Measurements from ENCODE around the gene LIPH.

The LIPH gene

DNA sequence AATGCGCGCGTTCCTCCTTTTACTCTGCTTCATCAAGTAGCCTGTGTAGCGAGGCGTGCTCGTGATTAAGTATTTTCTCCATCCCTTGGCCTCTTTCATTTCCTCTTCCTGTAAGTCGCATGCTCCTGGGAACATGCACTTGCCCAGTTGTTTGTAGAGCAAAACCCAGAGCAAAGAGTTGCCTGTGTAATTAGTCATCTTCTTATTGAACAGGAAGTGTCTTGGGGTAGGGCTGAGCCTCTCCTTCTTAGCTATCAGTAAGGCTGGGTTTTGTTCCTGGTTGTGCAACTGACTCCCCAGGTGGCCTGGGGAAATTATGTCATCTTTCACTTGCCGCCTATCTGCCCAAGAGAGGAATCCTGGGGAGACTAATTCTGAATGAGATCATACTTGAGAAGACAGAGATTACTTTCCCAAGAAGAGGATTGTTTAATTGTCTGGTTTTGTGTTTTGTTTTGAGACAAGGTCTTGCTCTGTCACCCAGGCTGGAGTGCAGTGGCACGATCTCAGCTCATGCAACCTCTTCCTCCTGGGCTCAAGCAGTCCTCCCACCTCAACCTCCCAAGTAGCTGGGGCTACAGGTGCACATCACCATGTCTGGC is 14.9 kb downstream of the LIPH start:
- no peak for DNase-seq

DNA sequence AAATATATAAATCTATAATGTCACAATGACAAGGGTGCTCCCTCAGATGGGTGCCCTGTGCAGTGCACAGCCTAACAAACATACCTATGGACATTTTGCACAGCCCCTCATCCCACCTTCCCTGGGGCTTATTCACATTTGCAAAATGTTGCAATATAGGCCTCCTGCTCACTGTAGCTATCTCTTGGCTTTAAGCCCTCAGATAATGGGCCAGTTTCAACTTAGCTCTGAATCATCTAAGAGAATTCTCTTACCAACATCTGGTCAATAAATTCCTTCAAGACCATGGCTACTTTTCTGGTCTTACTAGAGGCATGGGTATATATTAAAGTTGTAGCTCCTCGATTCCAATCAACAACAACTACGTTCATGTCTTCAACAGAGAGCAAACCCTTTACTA is 17.9 kb downstream of the LIPH start:
- DNase-seq = no peak

DNA sequence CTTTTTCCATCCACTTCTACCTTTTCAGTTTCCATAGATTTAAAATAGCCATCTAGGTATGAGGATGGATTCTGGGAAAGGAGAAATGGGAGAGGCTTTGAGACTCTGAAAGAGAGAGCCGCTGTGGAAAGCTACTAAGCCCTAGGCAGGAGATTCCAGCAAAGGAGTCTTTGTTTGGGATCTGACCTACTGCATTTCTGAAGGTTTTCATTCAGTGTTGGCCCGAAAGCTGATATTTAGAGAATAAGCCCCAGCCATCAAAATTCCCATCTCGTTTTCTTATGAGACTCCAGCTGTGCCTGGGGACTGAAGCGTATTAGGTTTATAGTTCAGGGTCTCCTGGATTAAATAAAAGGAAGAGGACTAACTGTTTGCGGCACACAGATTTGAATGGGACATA is 19.5 kb downstream of the LIPH start:
- no peak for DNase-seq

DNA sequence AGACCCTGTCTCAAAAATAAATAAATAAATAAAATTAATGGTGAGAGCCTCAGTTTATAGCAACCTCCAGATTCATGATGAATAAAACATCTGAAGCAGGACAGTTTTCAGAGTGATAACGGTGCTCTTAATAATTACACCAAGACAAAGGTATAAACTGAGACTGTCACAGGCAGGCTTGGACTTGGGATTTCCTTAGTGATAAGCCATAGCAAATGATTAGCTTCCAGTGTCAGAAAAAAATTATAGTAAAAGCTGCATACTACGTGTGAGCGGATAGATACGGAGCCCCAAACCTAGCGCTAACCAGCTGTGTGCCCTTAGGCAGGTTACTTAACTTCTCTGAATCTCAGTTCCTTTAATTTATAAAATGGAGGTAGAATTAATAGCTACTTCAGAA is 21.5 kb downstream of the LIPH start:
- DNase-seq = no peak

DNA sequence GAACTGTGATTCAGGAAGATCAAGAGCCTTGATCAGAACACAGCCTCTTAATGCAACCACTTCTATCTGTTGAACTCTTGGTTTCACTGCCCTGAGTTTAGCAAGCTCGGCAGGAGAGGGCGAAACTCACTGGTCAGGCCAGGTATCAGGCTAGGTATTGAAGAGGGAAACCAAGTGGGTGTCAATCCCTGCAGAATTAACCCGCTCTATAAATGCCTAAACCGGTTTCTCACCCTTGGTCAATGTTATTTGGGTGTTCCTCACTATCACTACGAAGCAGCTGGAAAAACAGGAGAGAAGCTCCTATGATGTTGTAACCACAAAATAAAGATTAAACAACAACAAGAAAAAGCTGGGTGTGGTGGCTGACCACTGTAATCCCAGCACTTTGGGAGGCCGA is 23.9 kb downstream of the LIPH start:
- no peak for DNase-seq

DNA sequence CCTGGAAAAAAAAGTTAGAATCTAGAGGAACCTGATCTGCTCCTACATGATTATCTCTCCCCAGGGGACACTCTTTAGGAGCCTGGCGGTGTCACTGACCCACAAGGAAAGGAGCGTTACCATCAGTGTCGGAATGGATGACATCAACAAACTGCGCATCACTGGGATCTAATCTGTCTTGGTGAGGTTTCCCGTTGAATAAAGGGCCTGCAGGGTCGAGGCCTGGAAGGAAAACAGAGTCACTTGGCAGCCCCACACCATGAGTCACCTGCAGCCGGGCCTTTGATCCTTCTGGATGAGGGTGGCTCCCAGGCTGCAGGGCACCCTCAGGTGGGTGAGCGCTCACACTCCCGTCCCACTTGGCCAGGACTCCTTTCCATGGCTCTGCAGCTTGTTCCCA is 25.0 kb downstream of the LIPH start:
- no peak for DNase-seq

DNA sequence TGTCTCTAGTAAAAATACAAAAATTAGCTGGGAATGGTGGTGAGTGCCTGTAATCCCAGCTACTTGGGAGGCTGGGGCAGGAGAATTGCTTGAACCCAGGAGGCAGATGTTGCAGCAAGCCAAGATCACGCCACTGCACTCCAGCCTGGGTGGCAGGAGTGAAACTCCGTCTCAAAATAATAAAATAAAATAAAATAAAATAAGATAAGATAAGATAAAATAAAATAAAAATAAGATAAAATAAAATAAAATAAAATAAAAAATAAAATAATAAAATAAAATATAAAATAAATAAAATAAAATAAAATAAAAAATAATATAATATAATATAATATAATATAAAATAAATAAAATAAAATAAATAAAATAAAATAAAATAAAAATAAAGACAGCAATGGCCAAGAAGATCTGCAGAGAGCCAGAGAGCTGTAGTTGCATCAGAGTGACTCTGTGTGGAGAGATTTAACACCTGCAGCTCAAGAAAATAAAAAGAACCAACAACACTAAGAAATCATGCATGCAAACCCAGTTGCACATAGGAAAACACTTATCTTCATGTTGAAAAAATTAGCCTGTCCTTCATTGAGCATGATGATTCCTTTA is 25.9 kb downstream of the LIPH start:
- DNase-seq = no peak

DNA sequence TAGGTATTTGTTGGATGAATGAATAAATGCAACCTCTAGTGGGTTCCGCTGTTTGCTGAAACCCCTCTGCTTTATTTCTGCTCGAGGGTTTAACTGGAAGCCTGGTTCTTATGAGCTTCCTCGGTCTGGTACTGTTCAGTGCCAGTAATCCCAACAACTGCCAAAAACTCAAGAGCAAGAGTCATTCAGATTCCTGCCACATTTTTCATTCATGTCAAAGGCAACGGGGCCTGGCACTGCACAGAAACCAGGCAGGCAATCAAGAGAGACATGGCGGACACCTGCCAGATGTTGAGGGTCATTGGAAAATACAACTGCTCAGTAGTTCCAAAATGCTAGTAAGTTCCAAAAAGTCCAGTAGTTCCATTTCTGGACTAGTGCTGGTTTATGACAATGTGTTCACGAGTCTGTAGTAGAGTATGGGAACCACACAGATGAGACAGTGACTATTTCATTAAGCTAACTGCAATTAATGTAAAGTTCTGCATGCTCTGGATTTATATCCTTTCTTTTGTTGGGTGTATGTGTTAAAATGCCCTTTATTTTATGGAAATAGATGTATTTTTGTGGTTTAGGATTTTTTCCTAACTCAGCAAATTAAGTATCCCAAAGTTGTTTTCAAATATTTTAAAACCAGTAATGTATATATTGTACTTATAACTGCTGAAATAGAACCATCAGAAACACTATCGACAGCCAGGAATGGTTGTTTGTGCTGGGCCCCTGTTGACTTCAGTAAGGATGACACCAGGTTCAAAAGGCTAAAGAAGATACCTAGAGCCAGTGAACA is 30.8 kb downstream of the LIPH start:
- DNase-seq = no peak

DNA sequence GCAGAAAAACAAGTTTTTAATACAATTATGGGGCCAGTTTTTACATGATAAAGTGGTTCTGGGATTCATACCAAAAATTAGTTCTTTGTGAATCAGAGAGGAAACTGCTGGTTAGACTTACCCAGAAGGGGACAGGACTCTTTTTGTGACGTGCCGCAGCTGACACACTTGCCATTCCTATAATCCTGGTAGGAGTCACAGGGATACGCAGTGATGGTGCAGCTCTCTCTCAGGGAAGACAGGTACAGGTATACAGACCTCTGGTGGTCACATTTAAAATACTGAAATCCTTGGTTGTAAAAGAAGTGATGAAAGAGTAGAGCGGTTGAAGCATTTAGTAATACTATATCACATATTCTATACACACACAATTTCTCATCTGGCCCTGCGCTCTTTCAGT is 33.4 kb downstream of the LIPH start:
- DNase-seq = no peak

DNA sequence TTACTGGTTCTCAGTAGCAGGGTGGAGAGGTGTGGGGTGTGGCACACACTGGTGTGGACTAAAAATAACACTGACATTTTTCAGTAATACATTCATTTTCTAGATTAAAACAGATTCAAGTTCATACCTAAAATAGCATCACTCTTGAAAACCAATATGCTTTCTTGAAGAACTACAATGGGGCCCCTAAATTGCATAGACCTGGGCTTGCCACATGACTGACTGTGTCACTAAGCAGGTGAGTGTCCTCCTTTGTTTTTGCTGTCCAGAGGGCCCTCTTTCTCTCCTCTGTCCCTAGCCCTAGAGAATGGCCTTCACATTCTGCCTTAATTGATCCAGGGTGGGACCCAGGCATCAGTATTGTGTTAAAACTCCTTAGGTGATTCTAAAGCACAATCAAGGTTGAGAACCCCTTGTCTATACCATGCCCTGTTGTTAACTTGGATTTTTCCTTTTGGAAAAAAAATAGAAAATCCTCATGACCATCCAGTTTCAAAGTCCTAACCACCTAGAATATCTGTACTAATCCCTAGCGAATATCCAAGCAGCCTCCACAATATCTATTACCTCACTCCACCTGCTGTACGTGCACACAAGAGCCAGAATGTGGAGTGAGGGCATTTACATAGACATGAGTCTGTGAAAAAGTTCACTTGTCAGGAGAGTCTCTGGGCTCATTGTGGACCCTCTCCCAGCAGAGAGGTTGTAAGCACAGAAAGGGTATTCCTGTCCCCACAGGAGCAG is 34.8 kb downstream of the LIPH start:
- no peak for DNase-seq

DNA sequence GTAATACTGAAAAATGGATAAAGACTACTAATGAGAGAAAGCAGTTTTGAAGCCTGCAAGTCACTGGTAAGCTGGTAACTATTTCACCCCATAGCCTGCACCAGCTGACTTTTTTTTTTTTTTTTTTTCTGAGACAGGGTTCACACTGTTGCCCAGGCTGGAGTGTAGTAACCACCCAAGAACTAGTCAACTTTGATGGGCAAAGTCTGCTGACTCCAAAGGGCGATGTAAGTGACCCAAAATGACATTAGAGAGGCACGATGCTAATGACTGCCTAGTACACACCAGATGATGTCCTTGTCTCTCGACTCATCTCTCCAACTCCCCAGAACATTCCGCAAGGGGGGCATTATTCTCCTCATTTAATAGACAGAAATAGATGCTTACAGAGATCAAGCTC is 40.7 kb downstream of the LIPH start:
- DNase-seq = no peak

DNA sequence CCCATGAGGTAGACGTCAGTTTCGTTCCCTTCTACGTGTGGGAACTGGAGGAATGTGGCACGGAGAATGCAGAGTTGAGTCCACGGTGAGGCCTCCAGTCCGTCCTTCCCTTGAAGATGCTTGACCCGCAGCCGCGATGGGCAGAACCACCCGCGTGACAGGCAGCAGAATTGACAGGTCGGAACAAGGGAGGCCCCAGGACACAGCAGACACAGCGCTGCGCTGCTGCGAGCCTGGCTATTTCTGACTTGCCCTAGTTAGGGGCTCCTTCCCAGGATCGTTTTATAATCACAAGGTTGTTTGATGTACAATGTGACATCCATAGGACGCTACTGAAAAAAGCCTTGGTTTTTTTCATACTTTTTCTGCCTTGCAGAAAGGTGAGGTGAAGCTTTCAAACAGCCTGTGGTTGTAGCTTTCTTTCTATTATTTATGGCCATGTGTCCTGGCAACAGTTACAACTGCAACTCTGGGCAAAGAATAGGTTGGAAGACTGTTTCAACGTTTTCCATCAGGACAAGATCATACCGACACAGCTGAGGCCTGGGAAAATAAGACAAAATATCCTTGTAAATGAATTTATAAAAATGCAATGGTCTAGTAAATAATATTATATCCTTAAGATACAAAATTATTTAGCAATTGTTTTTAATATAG is 43.9 kb downstream of the LIPH start:
- no peak for DNase-seq

DNA sequence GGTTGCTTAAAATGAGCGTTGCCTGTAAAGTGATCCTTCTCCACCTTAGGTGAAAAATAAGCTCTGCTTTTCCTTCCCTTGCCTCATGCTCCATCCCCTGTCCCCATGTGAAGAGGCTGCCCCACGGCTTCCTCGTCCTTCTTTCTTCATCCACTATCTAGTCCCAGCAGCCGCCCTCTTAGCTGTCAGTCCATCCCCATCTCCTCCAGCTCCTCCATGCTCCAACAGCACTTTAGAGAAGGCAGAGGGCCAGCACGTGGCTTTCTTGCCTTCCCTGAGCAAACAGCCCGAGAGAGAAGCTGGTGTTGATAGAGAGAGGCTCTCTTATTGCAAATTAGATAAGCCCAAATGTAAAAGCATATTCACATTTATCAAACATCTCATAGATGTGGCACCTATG is 44.5 kb downstream of the LIPH start:
- no peak for DNase-seq

DNA sequence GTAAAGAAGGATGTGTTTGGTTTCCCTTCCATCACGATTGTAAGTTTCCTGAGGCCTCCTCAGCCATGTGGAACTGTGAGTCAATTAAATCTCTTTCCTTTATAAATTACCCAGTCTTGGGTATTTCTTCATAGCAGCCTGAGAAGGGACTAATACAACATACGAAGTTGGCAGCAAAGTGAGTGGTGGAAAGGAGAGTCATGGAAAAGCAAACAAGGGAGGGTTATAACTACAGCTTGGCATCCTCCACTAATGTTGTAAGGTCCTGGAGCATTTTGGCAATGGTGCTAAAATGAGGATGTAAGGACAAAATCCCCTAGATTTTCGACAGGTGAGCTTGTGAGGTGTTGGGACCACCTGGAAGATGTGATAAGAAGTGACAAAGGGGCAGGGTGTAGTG is 47.8 kb downstream of the LIPH start:
- no peak for DNase-seq

DNA sequence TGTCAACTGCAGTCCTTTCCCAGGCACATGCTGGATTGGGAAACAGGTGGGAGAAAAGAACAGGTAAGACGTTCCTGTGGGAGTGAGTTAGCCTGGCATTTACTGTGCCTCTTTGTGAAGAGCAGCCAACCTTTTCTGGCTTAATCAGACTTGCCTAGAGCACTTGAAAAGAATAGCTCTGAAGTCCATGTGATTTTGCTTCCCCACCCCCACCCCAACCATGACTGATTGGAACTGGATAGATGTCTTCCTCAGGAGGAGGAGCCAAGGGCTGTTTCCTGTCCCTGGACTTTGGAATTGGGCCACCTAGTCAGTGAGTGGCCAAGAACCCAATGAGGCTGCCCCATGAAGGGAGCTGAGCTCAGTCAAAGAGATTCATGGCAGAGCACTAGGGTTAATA is 48.9 kb downstream of the LIPH start:
- no peak for DNase-seq

DNA sequence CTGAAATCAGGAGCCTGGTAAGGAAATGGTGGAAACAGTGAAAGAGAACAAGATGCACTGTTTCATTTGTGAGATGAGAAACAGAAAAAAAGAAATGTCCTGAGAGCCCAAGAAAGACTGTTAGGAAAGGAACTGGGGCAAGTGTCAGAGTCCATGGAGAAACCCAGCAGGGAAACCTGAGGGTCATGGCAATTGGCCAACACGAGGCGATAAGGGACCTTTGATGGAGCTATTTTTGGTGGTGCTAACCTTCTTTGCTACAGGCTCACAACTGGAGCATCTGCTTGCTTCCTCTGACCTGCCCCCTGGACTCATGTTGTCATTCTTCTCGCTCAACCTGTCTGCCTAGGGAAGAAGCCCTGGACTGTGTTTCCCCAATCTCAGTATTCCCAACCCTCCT is 49.4 kb downstream of the LIPH start:
- no peak for DNase-seq

DNA sequence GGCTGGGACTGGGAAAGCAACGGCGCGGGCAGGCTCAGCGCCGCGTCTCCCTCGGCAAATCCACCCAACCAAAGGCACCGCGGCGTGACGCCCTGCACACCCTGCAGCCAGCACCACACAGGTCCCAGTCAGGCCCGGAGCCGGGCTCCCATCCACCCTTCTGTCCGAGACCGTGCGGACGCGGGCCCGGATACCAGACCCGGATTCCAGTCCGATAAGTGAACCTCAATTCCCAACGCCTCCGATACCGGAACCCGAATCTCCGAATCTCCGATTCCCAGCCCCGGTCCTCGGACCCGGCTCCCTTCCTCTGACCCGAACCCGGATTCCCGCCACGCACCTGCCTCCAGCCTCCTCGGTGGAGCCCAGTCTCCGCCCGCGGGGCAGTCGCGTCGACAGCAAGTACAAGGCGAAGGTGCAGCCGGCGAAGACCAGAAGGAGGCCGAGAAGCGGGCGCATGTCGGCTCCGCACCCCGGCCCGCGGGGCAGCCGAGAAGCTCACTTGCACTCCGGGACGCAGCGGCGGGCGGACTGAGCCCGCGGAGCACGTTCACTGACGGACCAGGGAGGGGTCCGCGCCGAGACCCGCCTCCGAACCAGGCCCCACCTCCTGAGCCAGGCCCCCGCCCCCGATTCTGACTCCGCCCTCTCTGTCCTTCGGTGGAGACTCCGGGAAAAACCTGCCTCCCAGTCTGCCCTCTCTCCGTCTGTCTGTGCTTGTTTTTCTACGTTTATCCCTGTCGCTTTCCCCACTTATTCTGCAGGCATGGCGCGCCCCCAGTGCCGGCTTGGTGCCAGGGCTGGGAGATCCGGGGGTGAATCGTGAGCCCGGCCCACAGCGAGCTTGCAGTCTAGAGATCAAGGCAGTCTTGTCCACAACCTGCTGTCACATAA is 53.6 kb downstream of the LIPH start, which contains the start of gene TMEM41A:
TMEM41A (minus strand) TSS at position 533 of the 894 bp plus-strand sequence; CDS start at position 459, 74 bp downstream.
- DNase-seq = peak; percentile 91

DNA sequence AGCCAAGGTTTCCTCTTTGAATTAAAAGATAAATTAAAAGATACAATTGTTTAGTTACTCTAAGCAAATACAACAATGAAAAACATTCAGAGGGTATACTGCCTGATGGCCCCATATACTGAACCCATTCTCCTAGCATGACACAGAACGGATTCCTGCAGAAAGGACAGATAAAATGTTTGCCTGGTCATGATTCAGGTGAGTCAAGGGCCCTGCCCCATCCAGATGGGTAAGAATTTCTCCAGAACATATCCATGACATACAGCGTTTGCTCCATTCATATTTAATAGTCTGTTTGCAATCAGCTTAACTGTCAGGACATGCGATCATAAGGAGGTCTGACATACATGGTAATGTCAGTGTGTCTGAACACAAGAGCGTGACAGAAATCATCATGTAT is 62.1 kb downstream of the LIPH start:
- no peak for DNase-seq

DNA sequence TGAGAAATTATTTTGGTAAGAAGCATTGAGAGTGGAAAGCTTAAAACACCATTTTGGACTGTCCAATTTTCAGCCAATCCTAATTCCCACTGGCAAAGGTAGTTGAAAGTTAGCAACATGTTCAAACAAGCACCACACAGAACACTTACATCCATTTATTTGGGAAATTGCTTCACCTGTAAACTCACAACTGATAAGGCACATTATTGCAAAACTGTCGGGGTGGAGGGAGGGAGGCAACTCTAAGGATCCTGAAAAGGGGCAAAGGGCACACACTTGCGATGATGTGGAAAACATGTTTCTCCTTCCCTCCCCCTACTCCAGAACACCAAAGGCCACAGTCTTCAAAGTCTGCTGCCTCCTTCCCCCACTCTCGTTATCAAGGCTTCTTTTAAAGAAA is 62.9 kb downstream of the LIPH start:
- no peak for DNase-seq

DNA sequence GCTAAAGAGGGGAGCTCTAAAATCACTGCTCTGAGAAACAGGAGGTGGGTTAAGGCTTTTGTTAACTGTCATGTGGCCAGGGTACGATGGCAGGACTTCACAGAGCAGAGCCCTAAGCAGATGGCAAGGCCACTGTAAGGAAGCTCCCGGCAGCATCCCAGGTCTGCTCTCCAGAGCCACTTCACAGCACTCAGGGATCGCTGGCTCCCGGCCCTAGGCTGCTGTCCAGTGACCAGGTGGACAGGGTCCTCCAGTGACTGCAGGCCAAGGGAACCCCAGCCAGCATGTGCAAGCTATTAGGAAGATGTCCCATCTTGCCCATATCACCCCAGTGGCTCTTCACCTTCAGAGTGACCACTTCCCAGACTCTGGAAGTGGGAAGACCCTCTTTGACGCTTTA is 63.9 kb downstream of the LIPH start:
- no peak for DNase-seq

DNA sequence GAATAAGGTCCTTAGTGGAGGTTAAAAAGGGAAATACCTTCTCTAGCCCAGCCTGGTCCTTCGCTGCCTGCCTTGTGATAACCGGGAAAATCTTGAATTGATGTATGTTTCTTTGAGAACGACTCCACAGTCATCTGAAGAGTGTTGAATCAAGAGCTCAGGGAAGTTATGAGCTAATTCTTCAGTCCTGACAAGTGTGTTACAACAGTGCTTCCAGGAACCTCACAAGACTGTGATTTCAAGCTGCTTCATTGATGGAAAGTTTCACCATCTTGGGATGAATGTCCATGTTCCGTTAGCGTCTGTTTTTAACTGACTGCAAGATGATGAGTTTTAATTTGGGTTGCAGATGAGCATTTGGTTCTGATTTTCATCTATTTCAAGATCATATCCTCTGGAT is 66.0 kb downstream of the LIPH start:
- DNase-seq = no peak

DNA sequence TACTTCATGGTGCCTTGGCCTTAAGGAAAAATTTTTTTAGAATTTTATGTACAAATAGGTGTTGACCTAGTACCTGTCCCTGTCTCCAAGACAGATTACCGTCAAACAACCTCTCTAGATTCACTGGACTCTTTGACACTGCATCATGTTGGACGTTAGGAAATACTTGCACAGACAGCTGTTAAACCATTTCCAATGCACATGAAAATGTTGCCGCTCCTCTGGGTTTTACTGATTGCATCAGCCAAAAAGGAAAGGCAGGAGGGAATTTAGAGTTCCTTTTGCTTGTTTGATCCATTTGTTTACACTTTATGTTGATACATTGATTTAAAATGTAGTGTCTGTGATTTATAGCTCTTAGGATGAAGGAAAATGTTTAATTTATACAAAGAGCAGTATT is 68.1 kb downstream of the LIPH start:
- no peak for DNase-seq
